ENCODE results near the gene SLC7A7. TPM values are rescaled to one million over a fixed set of nuclear protein-coding genes. Genes with fewer than 3 reads are reported as not detected.

SLC7A7 gene
- total and polyA plus RNA-seq, 9 of the 15 experiments (the other 6 are each of a cell fraction or from before 2014, with no cell fraction given): 0.07 to 0.68 (median 0.41) TPM

DNA sequence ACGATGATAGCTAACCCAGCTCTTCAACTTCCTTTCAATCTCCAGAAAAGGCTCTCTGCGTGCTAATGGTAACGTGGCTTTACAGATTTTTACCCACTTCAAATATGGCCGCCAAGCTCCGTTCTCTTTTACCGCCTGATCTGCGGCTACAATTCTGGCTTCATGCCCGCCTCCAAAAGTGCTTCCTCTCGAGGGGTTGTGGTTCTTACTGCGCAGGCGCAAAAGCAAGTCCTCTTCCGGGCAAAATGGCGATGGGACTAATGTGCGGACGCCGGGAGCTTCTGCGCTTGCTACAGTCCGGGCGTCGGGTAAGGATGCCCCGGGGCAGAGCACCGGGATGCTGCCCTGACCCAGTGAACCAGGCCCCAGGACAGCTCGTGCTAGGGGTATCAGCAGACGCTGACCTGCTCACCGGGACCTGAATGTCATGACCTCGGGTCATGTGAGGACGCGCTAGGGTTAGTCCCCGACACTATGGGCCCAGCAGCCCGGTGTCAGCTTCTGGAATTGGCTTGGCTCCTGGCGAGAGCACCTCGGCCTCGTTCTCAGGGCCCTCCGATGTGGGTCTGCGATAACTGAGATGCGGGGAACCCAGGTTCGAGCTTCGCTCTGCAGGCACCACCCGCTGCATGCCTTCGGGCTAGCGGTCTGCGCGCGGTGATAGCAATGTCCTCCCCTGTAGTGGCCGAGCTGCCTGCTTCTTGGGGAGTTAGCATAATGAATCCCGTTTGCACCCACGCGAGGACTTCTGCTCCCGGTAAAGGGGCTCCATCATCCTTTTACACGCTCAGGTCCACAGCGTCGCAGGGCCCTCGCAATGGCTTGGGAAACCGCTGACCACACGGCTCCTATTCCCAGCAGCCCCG lies 48.5 kb downstream of the SLC7A7 start, which contains the start of gene OXA1L (continued):
- TF ChIP-seq SRSF7 (optimal IDR thresholded peaks at IDR 0.05; ENCODE audit: low read depth, low read length) (no peak), ZBTB1 (CRISPR knock-in tag; IDR thresholded peaks at IDR 0.05; ENCODE audit: borderline replicate concordance, low read depth) (0 out of 2 replicates have a peak, but pooled peaks have one; percentile 54), CBX3 (IDR thresholded peaks at IDR 0.05; ENCODE audit: borderline replicate concordance in 1 of 2, low read length in 2 of 2) (no peak), NR1H2 (CRISPR knock-in tag; IDR thresholded peaks at IDR 0.05) (peak; percentile 97), ZNF224 (CRISPR knock-in tag; IDR thresholded peaks at IDR 0.05) (no peak), KLF6 (CRISPR knock-in tag; IDR thresholded peaks at IDR 0.05; ENCODE audit: borderline replicate concordance) (no peak), GATAD2A (IDR thresholded peaks at IDR 0.05) (no peak), THRAP3 (IDR thresholded peaks at IDR 0.05; ENCODE audit: borderline replicate concordance) (no peak), ARNT (IDR thresholded peaks at IDR 0.05) (no peak), MXI1 (IDR thresholded peaks at IDR 0.05; ENCODE audit: low read depth, low read length) (no peak; the same call in 1 of the 2 replicates), HNRNPL (IDR thresholded peaks at IDR 0.05; ENCODE audit: low read depth, low read length) (no peak), NR2F6 (CRISPR knock-in tag; IDR thresholded peaks at IDR 0.05) (no peak), LARP7 (IDR thresholded peaks at IDR 0.05) (no peak), ZNF24 (IDR thresholded peaks at IDR 0.05) (no peak)
- TF ChIP-seq, protein P1, sequence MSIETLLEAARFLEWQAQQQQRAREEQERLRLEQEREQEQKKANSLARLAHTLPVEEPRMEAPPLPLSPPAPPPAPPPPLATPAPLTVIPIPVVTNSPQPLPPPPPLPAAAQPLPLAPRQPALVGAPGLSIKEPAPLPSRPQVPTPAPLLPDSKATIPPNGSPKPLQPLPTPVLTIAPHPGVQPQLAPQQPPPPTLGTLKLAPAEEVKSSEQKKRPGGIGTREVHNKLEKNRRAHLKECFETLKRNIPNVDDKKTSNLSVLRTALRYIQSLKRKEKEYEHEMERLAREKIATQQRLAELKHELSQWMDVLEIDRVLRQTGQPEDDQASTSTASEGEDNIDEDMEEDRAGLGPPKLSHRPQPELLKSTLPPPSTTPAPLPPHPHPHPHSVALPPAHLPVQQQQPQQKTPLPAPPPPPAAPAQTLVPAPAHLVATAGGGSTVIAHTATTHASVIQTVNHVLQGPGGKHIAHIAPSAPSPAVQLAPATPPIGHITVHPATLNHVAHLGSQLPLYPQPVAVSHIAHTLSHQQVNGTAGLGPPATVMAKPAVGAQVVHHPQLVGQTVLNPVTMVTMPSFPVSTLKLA (conservative IDR thresholded peaks at IDR 0.05): peak; percentile 41 to 70; a peak in 2 of 4 replicates
- TF ChIP-seq, protein P2, sequence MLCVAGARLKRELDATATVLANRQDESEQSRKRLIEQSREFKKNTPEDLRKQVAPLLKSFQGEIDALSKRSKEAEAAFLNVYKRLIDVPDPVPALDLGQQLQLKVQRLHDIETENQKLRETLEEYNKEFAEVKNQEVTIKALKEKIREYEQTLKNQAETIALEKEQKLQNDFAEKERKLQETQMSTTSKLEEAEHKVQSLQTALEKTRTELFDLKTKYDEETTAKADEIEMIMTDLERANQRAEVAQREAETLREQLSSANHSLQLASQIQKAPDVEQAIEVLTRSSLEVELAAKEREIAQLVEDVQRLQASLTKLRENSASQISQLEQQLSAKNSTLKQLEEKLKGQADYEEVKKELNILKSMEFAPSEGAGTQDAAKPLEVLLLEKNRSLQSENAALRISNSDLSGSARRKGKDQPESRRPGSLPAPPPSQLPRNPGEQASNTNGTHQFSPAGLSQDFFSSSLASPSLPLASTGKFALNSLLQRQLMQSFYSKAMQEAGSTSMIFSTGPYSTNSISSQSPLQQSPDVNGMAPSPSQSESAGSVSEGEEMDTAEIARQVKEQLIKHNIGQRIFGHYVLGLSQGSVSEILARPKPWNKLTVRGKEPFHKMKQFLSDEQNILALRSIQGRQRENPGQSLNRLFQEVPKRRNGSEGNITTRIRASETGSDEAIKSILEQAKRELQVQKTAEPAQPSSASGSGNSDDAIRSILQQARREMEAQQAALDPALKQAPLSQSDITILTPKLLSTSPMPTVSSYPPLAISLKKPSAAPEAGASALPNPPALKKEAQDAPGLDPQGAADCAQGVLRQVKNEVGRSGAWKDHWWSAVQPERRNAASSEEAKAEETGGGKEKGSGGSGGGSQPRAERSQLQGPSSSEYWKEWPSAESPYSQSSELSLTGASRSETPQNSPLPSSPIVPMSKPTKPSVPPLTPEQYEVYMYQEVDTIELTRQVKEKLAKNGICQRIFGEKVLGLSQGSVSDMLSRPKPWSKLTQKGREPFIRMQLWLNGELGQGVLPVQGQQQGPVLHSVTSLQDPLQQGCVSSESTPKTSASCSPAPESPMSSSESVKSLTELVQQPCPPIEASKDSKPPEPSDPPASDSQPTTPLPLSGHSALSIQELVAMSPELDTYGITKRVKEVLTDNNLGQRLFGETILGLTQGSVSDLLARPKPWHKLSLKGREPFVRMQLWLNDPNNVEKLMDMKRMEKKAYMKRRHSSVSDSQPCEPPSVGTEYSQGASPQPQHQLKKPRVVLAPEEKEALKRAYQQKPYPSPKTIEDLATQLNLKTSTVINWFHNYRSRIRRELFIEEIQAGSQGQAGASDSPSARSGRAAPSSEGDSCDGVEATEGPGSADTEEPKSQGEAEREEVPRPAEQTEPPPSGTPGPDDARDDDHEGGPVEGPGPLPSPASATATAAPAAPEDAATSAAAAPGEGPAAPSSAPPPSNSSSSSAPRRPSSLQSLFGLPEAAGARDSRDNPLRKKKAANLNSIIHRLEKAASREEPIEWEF (CRISPR knock-in tag; IDR thresholded peaks at IDR 0.05): no peak
- TF ChIP-seq, protein P3, sequence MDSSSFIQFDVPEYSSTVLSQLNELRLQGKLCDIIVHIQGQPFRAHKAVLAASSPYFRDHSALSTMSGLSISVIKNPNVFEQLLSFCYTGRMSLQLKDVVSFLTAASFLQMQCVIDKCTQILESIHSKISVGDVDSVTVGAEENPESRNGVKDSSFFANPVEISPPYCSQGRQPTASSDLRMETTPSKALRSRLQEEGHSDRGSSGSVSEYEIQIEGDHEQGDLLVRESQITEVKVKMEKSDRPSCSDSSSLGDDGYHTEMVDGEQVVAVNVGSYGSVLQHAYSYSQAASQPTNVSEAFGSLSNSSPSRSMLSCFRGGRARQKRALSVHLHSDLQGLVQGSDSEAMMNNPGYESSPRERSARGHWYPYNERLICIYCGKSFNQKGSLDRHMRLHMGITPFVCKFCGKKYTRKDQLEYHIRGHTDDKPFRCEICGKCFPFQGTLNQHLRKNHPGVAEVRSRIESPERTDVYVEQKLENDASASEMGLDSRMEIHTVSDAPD (CRISPR knock-in tag; IDR thresholded peaks at IDR 0.05): no peak
- TF ChIP-seq, protein P4, sequence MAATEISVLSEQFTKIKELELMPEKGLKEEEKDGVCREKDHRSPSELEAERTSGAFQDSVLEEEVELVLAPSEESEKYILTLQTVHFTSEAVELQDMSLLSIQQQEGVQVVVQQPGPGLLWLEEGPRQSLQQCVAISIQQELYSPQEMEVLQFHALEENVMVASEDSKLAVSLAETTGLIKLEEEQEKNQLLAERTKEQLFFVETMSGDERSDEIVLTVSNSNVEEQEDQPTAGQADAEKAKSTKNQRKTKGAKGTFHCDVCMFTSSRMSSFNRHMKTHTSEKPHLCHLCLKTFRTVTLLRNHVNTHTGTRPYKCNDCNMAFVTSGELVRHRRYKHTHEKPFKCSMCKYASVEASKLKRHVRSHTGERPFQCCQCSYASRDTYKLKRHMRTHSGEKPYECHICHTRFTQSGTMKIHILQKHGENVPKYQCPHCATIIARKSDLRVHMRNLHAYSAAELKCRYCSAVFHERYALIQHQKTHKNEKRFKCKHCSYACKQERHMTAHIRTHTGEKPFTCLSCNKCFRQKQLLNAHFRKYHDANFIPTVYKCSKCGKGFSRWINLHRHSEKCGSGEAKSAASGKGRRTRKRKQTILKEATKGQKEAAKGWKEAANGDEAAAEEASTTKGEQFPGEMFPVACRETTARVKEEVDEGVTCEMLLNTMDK (IDR thresholded peaks at IDR 0.05; ENCODE audit: borderline replicate concordance, insufficient read depth, low read depth, low read length, poor library complexity, severe bottlenecking): no peak
